A673 (cell line): ENCODE results near the gene SH3BP5L. TPM values are rescaled to one million over a fixed set of nuclear protein-coding genes. Genes with fewer than 3 reads are reported as not detected.
A peak's percentile ranks its signal among the peaks of the same experiment; 100 is the strongest.
"Not testable (repeated sequence)": the region's sequence is repeated elsewhere in the genome, so short reads cannot be mapped to it uniquely, and the experiment has no call there.

ENCODE experiments used
- BruUV-seq: library from RNA; stranded (reverse); fragments of 400-500 nt; replicated peaks from 2 replicates; lab custom pipeline; 2021; lab: Mats Ljungman, UMichigan
- CTCF ChIA-PET: fragments of 300-600 bp; sonication (Branson Sonifier 250); formaldehyde crosslinking; loops from one replicate; lab custom pipeline; 2022; ENCODE audit warnings: antibody characterized with exemption; lab: Charles Lee
- POLR2A ChIA-PET: fragments of 300-600 bp; sonication (Branson Sonifier 250); formaldehyde crosslinking; loops from one replicate; lab custom pipeline; 2022; ENCODE audit warnings: antibody characterized with exemption; ENCODE audit not compliant: low non-redundant PET; lab: Charles Lee
- DNase-seq: peaks from one replicate; pipeline ENCODE4 v3.0.0-alpha.2; 2015; ENCODE audit warnings: low spot score
- H3K27ac ChIP-seq: fragments of 200-600 bp; sonication (generic); 2 replicates; pipeline ENCODE4 v1.5.1; 2016; ENCODE audit warnings: mixed run types, low read depth, mild to moderate bottlenecking, mixed read lengths, antibody characterized with exemption, low read length; ENCODE audit not compliant: poor library complexity, severe bottlenecking
- H3K27me3 ChIP-seq: fragments of 200-600 bp; sonication (generic); replicated peaks from 2 replicates; pipeline ENCODE4 v1.6.1; 2017; ENCODE audit warnings: mixed run types, low read depth, mild to moderate bottlenecking, mixed read lengths, antibody characterized with exemption, low read length; ENCODE audit not compliant: insufficient read depth, poor library complexity
- H3K36me3 ChIP-seq: fragments of 200-600 bp; sonication (generic); 2 replicates; pipeline ENCODE4 v1.6.1; 2016; ENCODE audit warnings: mixed run types, mild to moderate bottlenecking, mixed read lengths, antibody characterized with exemption, low read length; ENCODE audit not compliant: insufficient read depth, poor library complexity, severe bottlenecking
- H3K4me1 ChIP-seq: fragments of 200-600 bp; sonication (generic); 2 replicates; pipeline ENCODE4 v1.6.1; 2017; ENCODE audit warnings: mixed run types, mild to moderate bottlenecking, mixed read lengths, antibody characterized with exemption, low read length; ENCODE audit not compliant: insufficient read depth, poor library complexity, severe bottlenecking
- H3K4me3 ChIP-seq: fragments of 200-600 bp; sonication (generic); 2 replicates; pipeline ENCODE4 v1.5.1; 2016; ENCODE audit warnings: low read depth, mixed run types, mild to moderate bottlenecking, mixed read lengths, low read length; ENCODE audit not compliant: poor library complexity, severe bottlenecking
- H3K9me3 ChIP-seq: fragments of 200-600 bp; sonication (generic); 2 replicates; pipeline ENCODE4 v1.6.1; 2016; ENCODE audit warnings: mixed run types, low read depth, mild to moderate bottlenecking, mixed read lengths, antibody characterized with exemption, low read length; ENCODE audit not compliant: poor library complexity, severe bottlenecking
- EZH2 ChIP-seq: fragments of 200-600 bp; sonication (generic); IDR thresholded peaks from 2 replicates; pipeline ENCODE4 v1.6.1; 2017; ENCODE audit warnings: borderline replicate concordance, low read depth, mild to moderate bottlenecking, mixed read lengths, antibody characterized with exemption, low read length; ENCODE audit not compliant: poor library complexity, severe bottlenecking
- intact Hi-C: fragments of 100-400 bp; cut with micrococcal nuclease; formaldehyde crosslinking; loops from one replicate; pipeline ENCODE4 v1.10.0; 2022; ENCODE audit not compliant: unreplicated experiment
- total RNA-seq: library from RNA; stranded (reverse); gene quantifications from 2 replicates; pipeline ENCODE4 v1.2.3, GENCODE V29; 2021
- TF ChIP-seq, protein P1 (sequence below): fragments of 300-800, 200-600 bp; sonication (generic); conservative IDR thresholded peaks from 2 replicates; pipeline ENCODE4 v1.5.1; 2017; ENCODE audit warnings: low read depth, mild to moderate bottlenecking, antibody characterized with exemption, low read length, moderate library complexity, mixed read lengths

SH3BP5L gene
- total RNA-seq, 1 experiment from 2014 or later: 28.6 TPM

DNA sequence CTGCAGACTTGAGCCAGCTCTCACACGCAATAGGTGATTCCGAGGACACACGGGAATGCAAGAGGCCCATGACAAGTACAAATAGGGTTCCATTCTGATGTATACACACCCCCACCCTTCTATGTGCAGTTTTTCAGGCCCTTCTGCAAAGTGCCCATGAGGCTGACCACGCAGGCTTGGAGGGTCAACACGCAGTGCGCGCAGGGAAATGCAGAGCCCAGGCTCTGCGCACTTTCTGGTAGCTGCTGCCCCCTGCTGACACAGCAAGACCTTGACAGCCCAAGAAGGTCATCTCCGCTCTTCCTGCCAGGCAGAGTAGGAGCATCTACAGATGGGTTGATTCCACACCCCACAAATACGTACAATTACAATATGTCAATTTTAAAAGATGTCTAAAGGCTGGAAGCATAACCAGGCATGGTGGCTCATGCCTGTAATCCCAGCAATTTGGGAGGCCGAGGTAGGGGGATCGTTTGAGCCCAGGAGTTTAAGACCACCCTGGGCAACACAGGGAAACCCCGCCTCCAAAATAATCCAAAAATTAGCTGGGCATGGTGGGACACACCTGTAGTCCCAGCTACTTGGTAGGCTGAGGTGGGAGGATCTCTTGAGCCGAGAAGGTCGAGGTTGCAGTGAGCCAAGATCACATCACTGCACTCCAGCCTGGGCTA lies 18.5 kb downstream of the SH3BP5L start:
- H3K9me3 ChIP-seq: no peaks in the 10 kb centered on the region
- no peak for TF ChIP-seq EZH2
- TF ChIP-seq, protein P1, sequence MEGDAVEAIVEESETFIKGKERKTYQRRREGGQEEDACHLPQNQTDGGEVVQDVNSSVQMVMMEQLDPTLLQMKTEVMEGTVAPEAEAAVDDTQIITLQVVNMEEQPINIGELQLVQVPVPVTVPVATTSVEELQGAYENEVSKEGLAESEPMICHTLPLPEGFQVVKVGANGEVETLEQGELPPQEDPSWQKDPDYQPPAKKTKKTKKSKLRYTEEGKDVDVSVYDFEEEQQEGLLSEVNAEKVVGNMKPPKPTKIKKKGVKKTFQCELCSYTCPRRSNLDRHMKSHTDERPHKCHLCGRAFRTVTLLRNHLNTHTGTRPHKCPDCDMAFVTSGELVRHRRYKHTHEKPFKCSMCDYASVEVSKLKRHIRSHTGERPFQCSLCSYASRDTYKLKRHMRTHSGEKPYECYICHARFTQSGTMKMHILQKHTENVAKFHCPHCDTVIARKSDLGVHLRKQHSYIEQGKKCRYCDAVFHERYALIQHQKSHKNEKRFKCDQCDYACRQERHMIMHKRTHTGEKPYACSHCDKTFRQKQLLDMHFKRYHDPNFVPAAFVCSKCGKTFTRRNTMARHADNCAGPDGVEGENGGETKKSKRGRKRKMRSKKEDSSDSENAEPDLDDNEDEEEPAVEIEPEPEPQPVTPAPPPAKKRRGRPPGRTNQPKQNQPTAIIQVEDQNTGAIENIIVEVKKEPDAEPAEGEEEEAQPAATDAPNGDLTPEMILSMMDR: peak; percentile 81
- peaks cover 3% of the 10 kb centered on the region for H3K27me3 ChIP-seq
- ChIA-PET POLR2A (no interaction called here), CTCF (interaction anchor here (0.9 to 1.3 kb wide), 2 partner anchors 185 to 190 kb away, joined by 3 to 5 read pairs; no protein-coding TSS in a partner anchor)
- BruUV-seq: no TSS peak
- peak; percentile 52 for DNase-seq
- no peak overlapping the region for H3K27ac ChIP-seq
- H3K4me1 ChIP-seq: no peaks in the 10 kb centered on the region
- H3K36me3 ChIP-seq: no peaks in the 10 kb centered on the region
- intact Hi-C loops: loop anchor here (1.0 to 5.0 kb wide), 3 partner anchors 105 to 403 kb away; partner anchors contain the start of gene OR14I1
- no peak overlapping the region for H3K4me3 ChIP-seq

DNA sequence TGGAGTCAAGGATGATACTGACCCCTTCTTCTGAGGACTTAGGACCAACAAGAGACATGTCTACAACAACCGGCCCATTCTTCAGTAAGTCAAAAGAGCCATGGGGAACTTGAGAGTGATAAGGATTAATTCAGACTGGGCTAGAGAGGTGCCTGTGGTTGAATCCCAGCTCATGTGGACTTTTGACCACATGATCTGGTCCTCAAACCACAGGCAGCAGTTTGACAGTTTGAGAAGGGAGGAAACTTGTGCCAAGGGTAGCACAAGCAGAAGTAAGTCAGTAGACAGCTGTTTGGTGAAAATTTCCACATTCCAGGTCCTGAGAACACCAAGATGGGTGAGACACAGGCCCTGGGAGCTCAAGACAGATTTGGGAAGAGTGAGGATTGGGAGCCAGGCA lies 19.8 kb downstream of the SH3BP5L start:
- POLR2A ChIA-PET: no interaction called here
- no peaks in the 10 kb centered on the region for H3K36me3 ChIP-seq
- no peak for TF ChIP-seq EZH2
- TF ChIP-seq, protein P1: no peak
- intact Hi-C loops: loop anchor here (5.0 kb wide), 1 partner anchor 104 kb away; the partner anchor contains the start of gene OR14I1
- H3K27me3 ChIP-seq: peaks cover 8% of the 10 kb centered on the region
- H3K4me3 ChIP-seq: no peak overlapping the region
- CTCF ChIA-PET: interaction anchor here (1.3 kb wide), 1 partner anchor 188 kb away, joined by 3 read pairs; no protein-coding TSS in a partner anchor
- no peak overlapping the region for H3K27ac ChIP-seq
- no peaks in the 10 kb centered on the region for H3K4me1 ChIP-seq
- no TSS peak for BruUV-seq
- no peak for DNase-seq
- H3K9me3 ChIP-seq: no peaks in the 10 kb centered on the region

DNA sequence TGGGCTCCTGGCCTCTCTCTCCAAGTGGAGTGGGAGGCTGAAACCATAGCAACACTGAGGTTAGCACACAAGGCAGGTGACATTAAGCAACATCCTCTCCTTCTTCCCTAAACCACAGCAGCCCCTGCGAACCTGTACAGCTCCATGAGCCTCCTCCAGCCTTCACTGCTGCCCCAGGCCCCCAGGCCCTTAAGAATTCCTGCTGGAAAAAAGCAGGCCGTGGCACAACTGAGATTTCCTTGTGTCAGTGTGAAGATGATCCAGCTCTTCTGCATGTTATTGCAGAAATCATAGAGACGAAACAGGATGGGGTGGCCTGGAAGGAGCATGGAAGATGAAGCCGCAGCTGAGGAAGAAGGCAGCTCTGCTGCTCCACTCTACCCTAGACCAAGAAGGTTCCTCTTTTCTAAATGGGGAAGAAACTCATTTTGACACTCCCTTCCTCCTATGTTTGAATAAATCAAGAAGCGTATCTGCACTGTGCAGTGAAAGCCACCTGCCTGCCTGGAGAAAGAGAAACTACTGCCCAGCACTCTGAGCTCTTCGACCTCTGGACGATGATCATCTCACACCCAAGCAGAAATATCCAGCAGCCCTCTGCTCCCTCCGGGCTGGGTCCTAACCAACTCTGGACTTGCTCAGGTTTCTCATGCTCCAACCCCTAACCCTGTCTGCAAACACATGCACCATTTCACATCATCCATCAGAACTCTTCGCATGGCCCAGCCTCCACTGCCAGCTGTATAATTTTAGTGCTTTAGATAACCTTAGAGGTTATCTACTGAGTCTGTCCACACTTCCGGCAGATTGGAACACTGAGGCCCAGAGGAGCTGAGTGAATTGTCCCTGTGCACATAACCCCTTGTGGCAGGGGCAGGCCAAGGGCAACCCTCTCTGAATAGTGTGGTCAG lies 20.7 kb downstream of the SH3BP5L start:
- peaks cover 13% of the 10 kb centered on the region for H3K27me3 ChIP-seq
- H3K27ac ChIP-seq: no peak overlapping the region
- DNase-seq: no peak
- no peaks in the 10 kb centered on the region for H3K36me3 ChIP-seq
- no peaks in the 10 kb centered on the region for H3K4me1 ChIP-seq
- TF ChIP-seq EZH2: no peak
- TF ChIP-seq, protein P1: no peak
- intact Hi-C loops: loop anchor here (5.0 kb wide), 1 partner anchor 103 kb away; the partner anchor contains the start of gene OR14I1
- no peak overlapping the region for H3K4me3 ChIP-seq
- POLR2A ChIA-PET: no interaction called here
- CTCF ChIA-PET: no interaction called here
- BruUV-seq: no TSS peak
- H3K9me3 ChIP-seq: no peaks in the 10 kb centered on the region

DNA sequence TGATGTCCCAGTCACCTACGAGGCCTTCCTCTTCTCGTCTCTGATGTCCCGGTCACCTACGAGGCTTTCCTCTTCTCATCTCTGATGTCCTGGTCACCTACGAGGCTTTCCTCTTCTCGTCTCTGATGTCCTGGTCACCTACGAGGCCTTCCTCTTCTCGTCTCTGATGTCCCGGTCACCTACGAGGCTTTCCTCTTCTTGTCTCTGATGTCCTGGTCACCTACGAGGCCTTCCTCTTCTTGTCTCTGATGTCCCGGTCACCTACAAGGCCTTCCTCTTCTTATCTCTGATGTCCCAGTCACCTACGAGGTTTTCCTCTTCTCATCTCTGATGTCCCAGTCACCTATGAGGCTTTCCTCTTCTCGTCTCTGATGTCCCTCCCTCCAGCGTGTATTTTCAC lies 22.2 kb downstream of the SH3BP5L start:
- H3K27ac ChIP-seq, H3K36me3 ChIP-seq, H3K4me1 ChIP-seq, H3K4me3 ChIP-seq, CTCF ChIA-PET, POLR2A ChIA-PET, BruUV-seq, DNase-seq, H3K9me3 ChIP-seq, intact Hi-C loops: not testable (repeated sequence)
- H3K27me3 ChIP-seq: peaks cover 26% of the 10 kb centered on the region
